HG03439 (cell line): ENCODE measurements around the gene HPSE.
"Not testable (repeated sequence)": the region's sequence is repeated elsewhere in the genome, so short reads cannot be mapped to it uniquely, and the experiment has no call there.

ENCODE experiments used
- ATAC-seq: cut with Tn5 transposase; IDR thresholded peaks from one replicate; pipeline ENCODE4 v1.9.1; 2021; ENCODE audit warnings: mild to moderate bottlenecking, moderate library complexity; ENCODE audit not compliant: unreplicated experiment

HPSE gene

GRCh38 chr4:83335701-83336100 lies 1.1 kb upstream of the HPSE start:
- no peak for ATAC-seq

- no peak for ATAC-seq
Measured at GRCh38 chr4:83331956-83332355, 2.7 kb downstream of the HPSE start.

GRCh38 chr4:83329521-83330110 lies 5.0 kb downstream of the HPSE start:
- ATAC-seq = no peak

- ATAC-seq = no peak
Measured at GRCh38 chr4:83328521-83329187, 6.0 kb downstream of the HPSE start.

- ATAC-seq = no peak
Measured at GRCh38 chr4:83326546-83326945, 8.1 kb downstream of the HPSE start.

- not testable (repeated sequence) for ATAC-seq
Measured at GRCh38 chr4:83325306-83325705, 9.3 kb downstream of the HPSE start.

- ATAC-seq = no peak
Measured at GRCh38 chr4:83323136-83323535, 11.5 kb downstream of the HPSE start.

GRCh38 chr4:83320548-83320947 lies 14.1 kb downstream of the HPSE start:
- ATAC-seq = no peak

GRCh38 chr4:83318666-83319065 lies 16.0 kb downstream of the HPSE start:
- ATAC-seq = no peak

GRCh38 chr4:83317671-83318070 lies 17.0 kb downstream of the HPSE start:
- no peak for ATAC-seq

- ATAC-seq = no peak
Measured at GRCh38 chr4:83316459-83317165, 18.0 kb downstream of the HPSE start.

GRCh38 chr4:83315341-83315870 lies 19.2 kb downstream of the HPSE start:
- no peak for ATAC-seq

GRCh38 chr4:83308672-83309071 lies 26.0 kb downstream of the HPSE start:
- no peak for ATAC-seq

- no peak for ATAC-seq
Measured at GRCh38 chr4:83307920-83308319, 26.7 kb downstream of the HPSE start.

- no peak for ATAC-seq
Measured at GRCh38 chr4:83305187-83305586, 29.5 kb downstream of the HPSE start.

GRCh38 chr4:83297548-83298260 lies 36.9 kb downstream of the HPSE start:
- no peak for ATAC-seq

GRCh38 chr4:83293305-83294046 lies 41.2 kb downstream of the HPSE start:
- no peak for ATAC-seq

- not testable (repeated sequence) for ATAC-seq
Measured at GRCh38 chr4:83290059-83290774, 44.4 kb downstream of the HPSE start.

GRCh38 chr4:83288381-83288780 lies 46.3 kb downstream of the HPSE start:
- ATAC-seq = not testable (repeated sequence)

- ATAC-seq = no peak
Measured at GRCh38 chr4:83285055-83285407, 49.6 kb downstream of the HPSE start.
